Neural progenitor cell (in vitro differentiated cells): Measurements from ENCODE around the gene PROC.

Experiments used
- EZH2 ChIP-seq: fragments of 200-600 bp; sonication (generic); IDR thresholded peaks from 2 replicates; pipeline ENCODE4 v1.6.1; 2017; ENCODE audit warnings: antibody characterized with exemption, mild to moderate bottlenecking, moderate library complexity
- EZH2phosphoT487 ChIP-seq: fragments of 200-600 bp; sonication (generic); IDR thresholded peaks from 2 replicates; pipeline ENCODE4 v1.6.1; 2017; ENCODE audit warnings: antibody characterized with exemption
- TF ChIP-seq, protein P1 (sequence below): fragments of 200-600 bp; sonication (generic); IDR thresholded peaks from 2 replicates; pipeline ENCODE4 v1.5.1; 2017; ENCODE audit warnings: antibody characterized with exemption, mild to moderate bottlenecking

GRCh38 chr2:127386246-127386645 is 32.0 kb upstream of the PROC start:
- TF ChIP-seq, protein P1, sequence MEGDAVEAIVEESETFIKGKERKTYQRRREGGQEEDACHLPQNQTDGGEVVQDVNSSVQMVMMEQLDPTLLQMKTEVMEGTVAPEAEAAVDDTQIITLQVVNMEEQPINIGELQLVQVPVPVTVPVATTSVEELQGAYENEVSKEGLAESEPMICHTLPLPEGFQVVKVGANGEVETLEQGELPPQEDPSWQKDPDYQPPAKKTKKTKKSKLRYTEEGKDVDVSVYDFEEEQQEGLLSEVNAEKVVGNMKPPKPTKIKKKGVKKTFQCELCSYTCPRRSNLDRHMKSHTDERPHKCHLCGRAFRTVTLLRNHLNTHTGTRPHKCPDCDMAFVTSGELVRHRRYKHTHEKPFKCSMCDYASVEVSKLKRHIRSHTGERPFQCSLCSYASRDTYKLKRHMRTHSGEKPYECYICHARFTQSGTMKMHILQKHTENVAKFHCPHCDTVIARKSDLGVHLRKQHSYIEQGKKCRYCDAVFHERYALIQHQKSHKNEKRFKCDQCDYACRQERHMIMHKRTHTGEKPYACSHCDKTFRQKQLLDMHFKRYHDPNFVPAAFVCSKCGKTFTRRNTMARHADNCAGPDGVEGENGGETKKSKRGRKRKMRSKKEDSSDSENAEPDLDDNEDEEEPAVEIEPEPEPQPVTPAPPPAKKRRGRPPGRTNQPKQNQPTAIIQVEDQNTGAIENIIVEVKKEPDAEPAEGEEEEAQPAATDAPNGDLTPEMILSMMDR = no peak
- TF ChIP-seq EZH2phosphoT487 (no peak), EZH2 (no peak)
